Chondrocyte (in vitro differentiated cells): Measurements from ENCODE around the gene TLCD3B. TPM values are rescaled to one million over a fixed set of nuclear protein-coding genes. Genes with fewer than 3 reads are reported as not detected.
A peak's percentile ranks its signal among the peaks of the same experiment; 100 is the strongest.

ENCODE experiments used
- DNase-seq: peaks from one replicate; pipeline ENCODE4 v3.0.0; 2021; ENCODE audit warnings: mixed read lengths, low spot score
- H3K27ac Mint-ChIP-seq: one replicate; pipeline ENCODE4 v1.8.0; 2021; ENCODE audit warnings: mild to moderate bottlenecking, moderate library complexity, mixed read lengths; ENCODE audit not compliant: unreplicated experiment
- H3K27me3 Mint-ChIP-seq: 2 replicates; pipeline ENCODE4 v1.8.0; 2021; ENCODE audit warnings: low read depth, mixed read lengths
- H3K36me3 Mint-ChIP-seq: 2 replicates; pipeline ENCODE4 v1.8.0; 2021; ENCODE audit warnings: low read depth, mixed read lengths
- H3K4me1 Mint-ChIP-seq: 2 replicates; pipeline ENCODE4 v1.8.0; 2021; ENCODE audit warnings: low read depth, mild to moderate bottlenecking, mixed read lengths
- H3K4me3 Mint-ChIP-seq: one replicate; pipeline ENCODE4 v1.8.0; 2021; ENCODE audit warnings: mild to moderate bottlenecking, moderate library complexity, mixed read lengths; ENCODE audit not compliant: unreplicated experiment
- H3K9me3 Mint-ChIP-seq: 2 replicates; pipeline ENCODE4 v1.8.0; 2021; ENCODE audit warnings: low read depth, mixed read lengths
- total RNA-seq: library from RNA; stranded (reverse); gene quantifications from 3 replicates; pipeline ENCODE4 v1.2.1, GENCODE V29; 2021
- TF ChIP-seq, protein P1 (sequence below): fragments of 200-600 bp; sonication (generic); IDR thresholded peaks from 2 replicates; pipeline ENCODE4 v1.5.0; 2021; ENCODE audit warnings: antibody characterized with exemption, mild to moderate bottlenecking, moderate library complexity

Gene TLCD3B
- total RNA-seq, 1 donor from 2014 or later, result 0.77 TPM

DNA sequence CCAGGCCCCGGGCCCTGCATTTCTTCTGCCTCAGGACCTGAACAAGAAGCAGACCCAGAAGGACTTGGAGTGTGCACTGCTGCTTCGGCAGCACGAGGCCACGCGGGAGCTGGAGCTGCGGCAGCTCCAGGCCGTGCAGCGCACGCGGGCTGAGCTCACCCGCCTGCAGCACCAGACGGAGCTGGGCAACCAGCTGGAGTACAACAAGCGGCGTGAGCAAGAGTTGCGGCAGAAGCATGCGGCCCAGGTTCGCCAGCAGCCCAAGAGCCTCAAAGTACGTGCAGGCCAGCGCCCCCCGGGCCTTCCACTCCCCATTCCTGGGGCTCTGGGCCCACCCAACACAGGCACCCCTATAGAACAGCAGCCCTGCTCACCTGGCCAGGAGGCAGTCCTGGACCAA, 44.8 kb downstream of the TLCD3B start:
- Mint-ChIP-seq H3K4me1 (no peaks in the 10 kb centered on the region), H3K4me3 (no peak overlapping the region), H3K9me3 (no peaks in the 10 kb centered on the region), H3K27ac (no peak overlapping the region), H3K36me3 (peaks cover 49% of the 10 kb centered on the region), H3K27me3 (no peaks in the 10 kb centered on the region)
- peak; percentile 79 for DNase-seq
- TF ChIP-seq, protein P1, sequence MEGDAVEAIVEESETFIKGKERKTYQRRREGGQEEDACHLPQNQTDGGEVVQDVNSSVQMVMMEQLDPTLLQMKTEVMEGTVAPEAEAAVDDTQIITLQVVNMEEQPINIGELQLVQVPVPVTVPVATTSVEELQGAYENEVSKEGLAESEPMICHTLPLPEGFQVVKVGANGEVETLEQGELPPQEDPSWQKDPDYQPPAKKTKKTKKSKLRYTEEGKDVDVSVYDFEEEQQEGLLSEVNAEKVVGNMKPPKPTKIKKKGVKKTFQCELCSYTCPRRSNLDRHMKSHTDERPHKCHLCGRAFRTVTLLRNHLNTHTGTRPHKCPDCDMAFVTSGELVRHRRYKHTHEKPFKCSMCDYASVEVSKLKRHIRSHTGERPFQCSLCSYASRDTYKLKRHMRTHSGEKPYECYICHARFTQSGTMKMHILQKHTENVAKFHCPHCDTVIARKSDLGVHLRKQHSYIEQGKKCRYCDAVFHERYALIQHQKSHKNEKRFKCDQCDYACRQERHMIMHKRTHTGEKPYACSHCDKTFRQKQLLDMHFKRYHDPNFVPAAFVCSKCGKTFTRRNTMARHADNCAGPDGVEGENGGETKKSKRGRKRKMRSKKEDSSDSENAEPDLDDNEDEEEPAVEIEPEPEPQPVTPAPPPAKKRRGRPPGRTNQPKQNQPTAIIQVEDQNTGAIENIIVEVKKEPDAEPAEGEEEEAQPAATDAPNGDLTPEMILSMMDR, result no peak

DNA sequence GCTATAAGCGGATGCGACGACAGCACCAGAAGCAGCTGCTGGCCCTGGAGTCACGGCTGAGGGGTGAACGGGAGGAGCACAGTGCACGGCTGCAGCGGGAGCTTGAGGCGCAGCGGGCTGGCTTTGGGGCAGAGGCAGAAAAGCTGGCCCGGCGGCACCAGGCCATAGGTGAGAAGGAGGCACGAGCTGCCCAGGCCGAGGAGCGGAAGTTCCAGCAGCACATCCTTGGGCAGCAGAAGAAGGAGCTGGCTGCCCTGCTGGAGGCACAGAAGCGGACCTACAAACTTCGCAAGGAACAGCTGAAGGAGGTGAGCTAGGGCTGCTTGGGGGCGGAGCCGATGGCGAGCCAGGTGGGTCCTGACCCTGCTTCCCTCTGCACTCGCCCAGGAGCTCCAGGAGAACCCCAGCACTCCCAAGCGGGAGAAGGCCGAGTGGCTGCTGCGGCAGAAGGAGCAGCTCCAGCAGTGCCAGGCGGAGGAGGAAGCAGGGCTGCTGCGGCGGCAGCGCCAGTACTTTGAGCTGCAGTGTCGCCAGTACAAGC, 45.7 kb downstream of the TLCD3B start:
- no peaks in the 10 kb centered on the region for H3K9me3 Mint-ChIP-seq
- H3K36me3 Mint-ChIP-seq, result peaks cover 48% of the 10 kb centered on the region
- no peaks in the 10 kb centered on the region for H3K4me1 Mint-ChIP-seq
- H3K27me3 Mint-ChIP-seq, result no peaks in the 10 kb centered on the region
- H3K4me3 Mint-ChIP-seq, result no peak overlapping the region
- TF ChIP-seq, protein P1, result no peak
- no peak overlapping the region for H3K27ac Mint-ChIP-seq
- peak; percentile 87 for DNase-seq

DNA sequence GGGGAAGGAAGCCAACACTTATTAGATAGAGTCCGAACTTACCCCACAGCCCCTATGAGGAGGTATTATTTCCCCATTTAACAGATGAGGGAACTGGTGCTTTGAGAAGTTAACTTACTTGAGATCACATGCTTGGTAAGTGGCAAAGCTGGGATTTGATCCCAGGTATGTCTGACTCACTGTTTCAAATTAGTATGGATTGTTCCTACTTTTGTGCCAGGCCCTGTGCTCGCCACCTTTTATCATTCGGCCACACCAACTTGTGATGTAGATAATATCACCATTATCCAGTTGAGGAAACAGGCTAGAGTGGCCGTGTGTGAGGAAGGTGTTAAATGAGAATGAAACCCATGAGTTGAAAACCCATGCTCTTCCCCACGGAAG, 46.3 kb downstream of the TLCD3B start:
- TF ChIP-seq, protein P1, result no peak
- no peak for DNase-seq
- Mint-ChIP-seq H3K9me3 (no peaks in the 10 kb centered on the region), H3K27me3 (no peaks in the 10 kb centered on the region), H3K36me3 (peaks cover 49% of the 10 kb centered on the region), H3K27ac (no peak overlapping the region), H3K4me1 (no peaks in the 10 kb centered on the region), H3K4me3 (no peak overlapping the region)

DNA sequence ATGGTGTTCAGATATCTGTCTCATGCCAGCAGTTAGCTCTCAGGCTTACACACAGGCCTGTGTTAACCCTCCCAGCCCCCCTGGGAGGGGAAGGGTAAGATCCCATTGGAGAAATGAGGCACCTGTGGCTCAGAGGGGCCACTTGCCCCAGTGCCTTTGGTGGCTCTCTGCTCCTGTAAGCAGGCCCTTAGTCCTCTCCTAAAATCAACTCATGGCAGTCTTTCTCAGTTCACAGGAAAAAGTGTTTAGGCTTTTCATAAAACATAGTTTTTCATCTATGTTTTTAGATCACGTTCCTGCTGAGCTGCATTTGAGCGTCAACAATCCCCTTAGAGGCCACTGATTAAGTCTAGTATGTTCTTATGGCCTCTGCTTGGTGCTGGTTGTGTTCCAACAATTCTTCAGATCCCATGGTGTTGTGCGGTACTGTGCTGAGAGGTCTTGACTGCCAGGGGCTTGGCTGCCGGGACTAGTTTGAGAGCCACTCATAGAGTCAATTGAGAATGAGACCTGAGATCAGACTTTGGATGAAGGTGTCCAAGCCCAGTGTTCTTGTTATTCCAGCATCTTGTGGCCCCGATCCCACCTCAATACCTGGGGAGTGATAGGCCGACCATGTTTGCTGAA, 46.8 kb downstream of the TLCD3B start:
- Mint-ChIP-seq H3K27ac (no peak overlapping the region), H3K36me3 (peaks cover 51% of the 10 kb centered on the region), H3K4me1 (no peaks in the 10 kb centered on the region)

DNA sequence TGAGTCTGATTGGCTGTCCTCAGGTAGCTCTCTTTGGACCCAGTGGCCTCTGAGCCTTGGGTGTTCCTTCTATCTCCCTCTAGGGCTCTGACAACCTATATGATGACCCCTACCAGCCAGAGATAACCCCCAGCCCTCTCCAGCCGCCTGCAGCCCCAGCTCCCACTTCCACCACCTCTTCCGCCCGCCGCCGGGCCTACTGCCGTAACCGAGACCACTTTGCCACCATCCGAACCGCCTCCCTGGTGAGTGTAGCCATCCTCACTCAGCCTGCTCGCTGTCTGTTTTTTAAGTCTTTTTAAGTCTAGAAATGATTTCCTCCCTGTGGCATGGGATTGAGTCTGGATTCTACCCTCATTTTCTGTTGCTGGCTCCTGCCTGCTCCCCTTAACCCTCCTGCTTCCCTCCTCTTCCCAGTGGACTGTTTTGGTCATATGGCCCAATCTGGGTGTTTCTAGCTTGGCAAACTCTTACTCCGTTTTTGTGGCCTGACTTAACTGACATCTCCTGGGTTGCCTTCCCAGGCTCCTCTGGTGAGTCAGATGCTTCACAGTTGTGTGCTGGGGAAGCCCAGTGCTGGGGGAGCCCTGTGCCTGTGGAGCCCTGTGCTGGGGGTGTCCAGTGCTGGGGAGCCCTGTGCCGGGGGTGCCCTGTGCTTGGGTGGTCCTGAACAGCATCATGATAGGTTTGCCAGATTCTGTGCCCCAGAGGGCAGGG, 47.5 kb downstream of the TLCD3B start:
- no peaks in the 10 kb centered on the region for H3K4me1 Mint-ChIP-seq
- H3K36me3 Mint-ChIP-seq, result peaks cover 53% of the 10 kb centered on the region

More for the DNA sequence above, 46.8 kb downstream of the TLCD3B start:
- Mint-ChIP-seq H3K27me3 (no peaks in the 10 kb centered on the region), H3K4me3 (no peak overlapping the region), H3K9me3 (no peaks in the 10 kb centered on the region)
- DNase-seq, result peak; percentile 36
- TF ChIP-seq, protein P1, result no peak

More for the DNA sequence above, 47.5 kb downstream of the TLCD3B start:
- Mint-ChIP-seq H3K9me3 (no peaks in the 10 kb centered on the region), H3K27ac (no peak overlapping the region), H3K27me3 (no peaks in the 10 kb centered on the region), H3K4me3 (no peak overlapping the region)
- TF ChIP-seq, protein P1, result no peak
- DNase-seq, result peak; percentile 86
